Endometrium (tissue), 2 donors: ENCODE data around the gene EIF2S1.
"Not testable (repeated sequence)": the region's sequence is repeated elsewhere in the genome, so short reads cannot be mapped to it uniquely, and the experiment has no call there.

Source experiments
- FAIRE-seq: peaks from 2 replicates; lab custom pipeline; 2012; peaks lifted over from hg19 to GRCh38; lab: Jason Lieb, UNC
- donor health status: control.
- donor health status: control.

EIF2S1 gene

GRCh38 chr14:67371247-67372148, 11.4 kb downstream of the EIF2S1 start:
- no peak for FAIRE-seq

- no peak for FAIRE-seq
These were observed 12.7 kb downstream of the EIF2S1 start for GRCh38 chr14:67372833-67373232.

GRCh38 chr14:67373347-67373746, 13.2 kb downstream of the EIF2S1 start:
- FAIRE-seq: no peak

GRCh38 chr14:67377916-67378315, 17.8 kb downstream of the EIF2S1 start:
- FAIRE-seq: no peak

- no peak for FAIRE-seq
These were observed 25.0 kb downstream of the EIF2S1 start for GRCh38 chr14:67385120-67385519.

GRCh38 chr14:67385618-67386017, 25.5 kb downstream of the EIF2S1 start:
- no peak for FAIRE-seq

- no peak for FAIRE-seq
These were observed 27.1 kb downstream of the EIF2S1 start for GRCh38 chr14:67387195-67387594.

GRCh38 chr14:67389275-67389674, 29.1 kb downstream of the EIF2S1 start:
- no peak for FAIRE-seq

GRCh38 chr14:67389811-67390534, 29.8 kb downstream of the EIF2S1 start:
- no peak for FAIRE-seq

- no peak for FAIRE-seq
These were observed 31.1 kb downstream of the EIF2S1 start for GRCh38 chr14:67391268-67391667.

GRCh38 chr14:67392123-67392522, 32.0 kb downstream of the EIF2S1 start:
- no peak for FAIRE-seq

GRCh38 chr14:67392800-67393199, 32.7 kb downstream of the EIF2S1 start:
- FAIRE-seq: no peak

- FAIRE-seq: no peak
These were observed 33.6 kb downstream of the EIF2S1 start for GRCh38 chr14:67393689-67394088.

- no peak for FAIRE-seq
These were observed 35.2 kb downstream of the EIF2S1 start for GRCh38 chr14:67395086-67395875.

GRCh38 chr14:67395876-67396189, 35.7 kb downstream of the EIF2S1 start:
- FAIRE-seq: no peak

- FAIRE-seq: no peak
These were observed 36.3 kb downstream of the EIF2S1 start for GRCh38 chr14:67396381-67396970.

- no peak for FAIRE-seq
These were observed 37.4 kb downstream of the EIF2S1 start for GRCh38 chr14:67397536-67397935.

- FAIRE-seq: no peak
These were observed 40.3 kb downstream of the EIF2S1 start for GRCh38 chr14:67400434-67400833.

GRCh38 chr14:67405771-67406170, 45.6 kb downstream of the EIF2S1 start:
- no peak for FAIRE-seq

- FAIRE-seq: not testable (repeated sequence)
These were observed 48.1 kb downstream of the EIF2S1 start for GRCh38 chr14:67408122-67408801.

GRCh38 chr14:67409461-67409860, 49.3 kb downstream of the EIF2S1 start:
- no peak for FAIRE-seq

- FAIRE-seq: no peak
These were observed 50.2 kb downstream of the EIF2S1 start for GRCh38 chr14:67410313-67410712.
